ENCODE results near the gene TNFRSF6B.

Gene TNFRSF6B

GRCh38 chr20:63653974-63654668 lies 42.3 kb upstream of the TNFRSF6B start:
- Histone ChIP-seq H3K36me3 (ENCODE audit: insufficient read depth, low read length) (peaks cover 6% of the 10 kb centered on the region), H3K79me2 (ENCODE audit: insufficient read depth, low read length) (peaks cover 62% of the 10 kb centered on the region), H3K27me3 (ENCODE audit: insufficient read depth, low read length, poor library complexity) (no peaks in the 10 kb centered on the region), H4K20me1 (ENCODE audit: insufficient read depth, low read length) (peaks cover 25% of the 10 kb centered on the region), H3K9ac (ENCODE audit: low read depth, low read length) (peak overlapping the region; percentile 73), H2AFZ (ENCODE audit: low read depth, low read length) (peak overlapping the region; percentile 56), H3K4me1 (ENCODE audit: insufficient read depth, low read length) (peaks cover 55% of the 10 kb centered on the region), H3K4me2 (ENCODE audit: insufficient read depth, low read length) (peak overlapping the region; percentile 80), H3K27ac (ENCODE audit: low read length) (peak overlapping the region; percentile 78), H3K9me3 (ENCODE audit: insufficient read depth, low read length, severe bottlenecking) (no peaks in the 10 kb centered on the region), H3K4me3 (ENCODE audit: low read depth in 1 of 2, low read length in 2 of 2) (peak overlapping the region; percentile 7 to 62; a peak in 3 of 4 replicates)
- no peak for TF ChIP-seq EZH2 (IDR thresholded peaks at IDR 0.05; ENCODE audit: borderline replicate concordance, low read depth, low read length, severe bottlenecking)
- TF ChIP-seq, protein P1, sequence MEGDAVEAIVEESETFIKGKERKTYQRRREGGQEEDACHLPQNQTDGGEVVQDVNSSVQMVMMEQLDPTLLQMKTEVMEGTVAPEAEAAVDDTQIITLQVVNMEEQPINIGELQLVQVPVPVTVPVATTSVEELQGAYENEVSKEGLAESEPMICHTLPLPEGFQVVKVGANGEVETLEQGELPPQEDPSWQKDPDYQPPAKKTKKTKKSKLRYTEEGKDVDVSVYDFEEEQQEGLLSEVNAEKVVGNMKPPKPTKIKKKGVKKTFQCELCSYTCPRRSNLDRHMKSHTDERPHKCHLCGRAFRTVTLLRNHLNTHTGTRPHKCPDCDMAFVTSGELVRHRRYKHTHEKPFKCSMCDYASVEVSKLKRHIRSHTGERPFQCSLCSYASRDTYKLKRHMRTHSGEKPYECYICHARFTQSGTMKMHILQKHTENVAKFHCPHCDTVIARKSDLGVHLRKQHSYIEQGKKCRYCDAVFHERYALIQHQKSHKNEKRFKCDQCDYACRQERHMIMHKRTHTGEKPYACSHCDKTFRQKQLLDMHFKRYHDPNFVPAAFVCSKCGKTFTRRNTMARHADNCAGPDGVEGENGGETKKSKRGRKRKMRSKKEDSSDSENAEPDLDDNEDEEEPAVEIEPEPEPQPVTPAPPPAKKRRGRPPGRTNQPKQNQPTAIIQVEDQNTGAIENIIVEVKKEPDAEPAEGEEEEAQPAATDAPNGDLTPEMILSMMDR (IDR thresholded peaks at IDR 0.05; ENCODE audit: borderline replicate concordance, extremely low read depth, low read length, poor library complexity, severe bottlenecking), result no peak
- peak; percentile 41 for DNase-seq
- no peak for ATAC-seq (ENCODE audit: insufficient read depth, low read depth)

DNA sequence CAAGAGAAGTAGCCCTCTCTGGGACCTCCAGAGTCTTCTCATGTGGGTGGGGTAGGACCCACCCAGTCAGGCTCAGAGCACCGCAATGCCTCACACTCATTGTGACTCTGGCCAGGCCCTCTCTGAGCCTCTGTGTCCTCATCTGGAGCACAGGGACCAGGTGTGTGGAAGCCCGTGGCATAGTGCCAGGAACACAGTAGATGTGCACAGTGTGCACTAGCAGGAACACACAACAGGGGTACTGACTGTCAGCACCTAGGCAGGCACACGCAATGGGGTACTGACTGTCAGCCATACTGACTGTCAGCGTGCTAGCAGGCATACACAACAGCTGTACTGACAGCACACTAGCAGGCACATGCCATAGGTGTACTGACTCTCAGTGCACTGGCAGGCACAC lies 41.2 kb upstream of the TNFRSF6B start:
- H3K79me2 ChIP-seq (ENCODE audit: insufficient read depth, low read length), result peaks cover 67% of the 10 kb centered on the region
- TF ChIP-seq, protein P1 (IDR thresholded peaks at IDR 0.05; ENCODE audit: borderline replicate concordance, extremely low read depth, low read length, poor library complexity, severe bottlenecking), result no peak
- no peak for TF ChIP-seq EZH2 (IDR thresholded peaks at IDR 0.05; ENCODE audit: borderline replicate concordance, low read depth, low read length, severe bottlenecking)

GRCh38 chr20:63656451-63656850 lies 40.0 kb upstream of the TNFRSF6B start:
- H4K20me1 ChIP-seq (ENCODE audit: insufficient read depth, low read length), result peaks cover 20% of the 10 kb centered on the region
- H3K4me1 ChIP-seq (ENCODE audit: insufficient read depth, low read length), result peaks cover 64% of the 10 kb centered on the region
- no peak overlapping the region for H3K27ac ChIP-seq (ENCODE audit: low read length)
- H3K79me2 ChIP-seq (ENCODE audit: insufficient read depth, low read length), result peaks cover 70% of the 10 kb centered on the region
- H3K36me3 ChIP-seq (ENCODE audit: insufficient read depth, low read length), result peaks cover 23% of the 10 kb centered on the region
- H3K4me2 ChIP-seq (ENCODE audit: insufficient read depth, low read length), result 0 out of 2 replicates have a peak overlapping the region, but pooled peaks have one; percentile 7
- ATAC-seq (ENCODE audit: insufficient read depth, low read depth) (no peak), DNase-seq (no peak)
- H3K9ac ChIP-seq (ENCODE audit: low read depth, low read length), result no peak overlapping the region
- no peak overlapping the region for H3K4me3 ChIP-seq (ENCODE audit: low read depth in 1 of 2, low read length in 2 of 2)
- H2AFZ ChIP-seq (ENCODE audit: low read depth, low read length), result no peak overlapping the region
- H3K27me3 ChIP-seq (ENCODE audit: insufficient read depth, low read length, poor library complexity), result no peaks in the 10 kb centered on the region
- TF ChIP-seq EZH2 (IDR thresholded peaks at IDR 0.05; ENCODE audit: borderline replicate concordance, low read depth, low read length, severe bottlenecking), result no peak
- TF ChIP-seq, protein P1 (IDR thresholded peaks at IDR 0.05; ENCODE audit: borderline replicate concordance, extremely low read depth, low read length, poor library complexity, severe bottlenecking), result no peak
- no peaks in the 10 kb centered on the region for H3K9me3 ChIP-seq (ENCODE audit: insufficient read depth, low read length, severe bottlenecking)

More for the DNA sequence above, 41.2 kb upstream of the TNFRSF6B start:
- H3K4me1 ChIP-seq (ENCODE audit: insufficient read depth, low read length), result peaks cover 66% of the 10 kb centered on the region
- H4K20me1 ChIP-seq (ENCODE audit: insufficient read depth, low read length), result peaks cover 25% of the 10 kb centered on the region
- no peaks in the 10 kb centered on the region for H3K9me3 ChIP-seq (ENCODE audit: insufficient read depth, low read length, severe bottlenecking)
- H3K27me3 ChIP-seq (ENCODE audit: insufficient read depth, low read length, poor library complexity), result no peaks in the 10 kb centered on the region
- H3K4me2 ChIP-seq (ENCODE audit: insufficient read depth, low read length), result peak overlapping the region; percentile 80; the same call in 1 of the 2 replicates
- ATAC-seq (ENCODE audit: insufficient read depth, low read depth) (no peak), DNase-seq (no peak)
- H2AFZ ChIP-seq (ENCODE audit: low read depth, low read length), result no peak overlapping the region
- H3K4me3 ChIP-seq (ENCODE audit: low read depth in 1 of 2, low read length in 2 of 2), result no peak overlapping the region
- peak overlapping the region; percentile 78 for H3K27ac ChIP-seq (ENCODE audit: low read length)
- peaks cover 12% of the 10 kb centered on the region for H3K36me3 ChIP-seq (ENCODE audit: insufficient read depth, low read length)
- H3K9ac ChIP-seq (ENCODE audit: low read depth, low read length), result peak overlapping the region; percentile 73; the same call in 1 of the 2 replicates
